ENCODE results near the gene UST.
"Not testable (repeated sequence)": the region's sequence is repeated elsewhere in the genome, so short reads cannot be mapped to it uniquely, and the experiment has no call there.

Gene UST

GRCh38 chr6:149098700-149099276 lies 352.0 kb downstream of the UST start:
- H3K9me2 ChIP-seq (replicated peaks; ENCODE audit: insufficient read depth, low read length), result no peaks in the 10 kb centered on the region
- no peaks in the 10 kb centered on the region for H3F3A ChIP-seq (ENCODE audit: insufficient read depth)
- no peak overlapping the region for H3K27ac ChIP-seq (ENCODE audit: low read depth, low read length)
- TF ChIP-seq EZH2phosphoT487 (conservative IDR thresholded peaks at IDR 0.05; ENCODE audit: low read length) (no peak), CTCF (IDR thresholded peaks at IDR 0.05; ENCODE audit: insufficient read depth, low read length, poor library complexity, severe bottlenecking) (no peak)
- H3K27me3 ChIP-seq (ENCODE audit: low read length), result no peaks in the 10 kb centered on the region
- H3K36me3 ChIP-seq (ENCODE audit: low read length), result no peaks in the 10 kb centered on the region
- no peaks in the 10 kb centered on the region for H3K9me3 ChIP-seq (ENCODE audit: insufficient read depth, low read length)
- H2AFZ ChIP-seq (ENCODE audit: low read depth, low read length, severe bottlenecking), result no peak overlapping the region
- no peaks in the 10 kb centered on the region for H4K20me1 ChIP-seq (ENCODE audit: low read depth, low read length)
- H3K9ac ChIP-seq (ENCODE audit: low read length), result no peak overlapping the region
- H3K79me2 ChIP-seq (ENCODE audit: insufficient read depth, low read length), result no peaks in the 10 kb centered on the region
- no peak overlapping the region for H3K4me3 ChIP-seq (ENCODE audit: insufficient read depth, low read length, poor library complexity, severe bottlenecking)
- no peak overlapping the region for H3K4me2 ChIP-seq (ENCODE audit: low read depth, low read length, poor library complexity, severe bottlenecking)

DNA sequence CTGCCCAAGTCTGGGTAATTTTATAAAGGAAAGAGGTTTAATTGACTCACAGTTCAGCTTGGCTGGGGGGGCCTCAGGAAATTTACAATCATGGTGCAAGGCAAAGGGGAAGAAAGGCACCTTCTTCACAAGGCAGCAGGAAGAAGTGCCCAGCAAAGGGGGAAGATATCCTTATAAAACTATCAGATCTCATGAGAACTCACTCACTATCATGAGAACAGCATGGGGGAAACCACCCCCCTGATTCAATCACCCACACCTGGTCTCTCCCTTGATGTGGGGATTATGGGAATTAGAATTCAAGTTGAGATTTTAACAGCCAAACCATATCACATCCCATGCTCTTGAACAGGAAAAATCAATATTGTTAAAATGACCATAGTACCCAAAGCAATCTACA lies 355.5 kb downstream of the UST start:
- H3K27ac ChIP-seq (ENCODE audit: low read depth, low read length), result no peak overlapping the region
- no peaks in the 10 kb centered on the region for H4K20me1 ChIP-seq (ENCODE audit: low read depth, low read length)
- H3K9me2 ChIP-seq (replicated peaks; ENCODE audit: insufficient read depth, low read length), result no peaks in the 10 kb centered on the region

GRCh38 chr6:149103950-149104349 lies 357.1 kb downstream of the UST start:
- not testable (repeated sequence) for H3K9ac ChIP-seq (ENCODE audit: low read length); H3K27ac ChIP-seq (ENCODE audit: low read depth, low read length); H3K4me2 ChIP-seq (ENCODE audit: low read depth, low read length, poor library complexity, severe bottlenecking); H3F3A ChIP-seq (ENCODE audit: insufficient read depth); H3K4me3 ChIP-seq (ENCODE audit: insufficient read depth, low read length, poor library complexity, severe bottlenecking); H3K9me2 ChIP-seq (replicated peaks; ENCODE audit: insufficient read depth, low read length); H2AFZ ChIP-seq (ENCODE audit: low read depth, low read length, severe bottlenecking); H3K9me3 ChIP-seq (ENCODE audit: insufficient read depth, low read length); H3K79me2 ChIP-seq (ENCODE audit: insufficient read depth, low read length); H4K20me1 ChIP-seq (ENCODE audit: low read depth, low read length); H3K36me3 ChIP-seq (ENCODE audit: low read length); H3K27me3 ChIP-seq (ENCODE audit: low read length)

More for the DNA sequence above, 355.5 kb downstream of the UST start:
- Histone ChIP-seq H3K9ac (ENCODE audit: low read length) (no peak overlapping the region), H3K4me2 (ENCODE audit: low read depth, low read length, poor library complexity, severe bottlenecking) (no peak overlapping the region), H3K36me3 (ENCODE audit: low read length) (no peaks in the 10 kb centered on the region), H3F3A (ENCODE audit: insufficient read depth) (no peaks in the 10 kb centered on the region), H3K27me3 (ENCODE audit: low read length) (no peaks in the 10 kb centered on the region), H3K4me3 (ENCODE audit: insufficient read depth, low read length, poor library complexity, severe bottlenecking) (no peak overlapping the region), H3K9me3 (ENCODE audit: insufficient read depth, low read length) (no peaks in the 10 kb centered on the region), H2AFZ (ENCODE audit: low read depth, low read length, severe bottlenecking) (no peak overlapping the region), H3K79me2 (ENCODE audit: insufficient read depth, low read length) (no peaks in the 10 kb centered on the region)
- no peak for TF ChIP-seq EZH2phosphoT487 (conservative IDR thresholded peaks at IDR 0.05; ENCODE audit: low read length)
- no peak for TF ChIP-seq CTCF (IDR thresholded peaks at IDR 0.05; ENCODE audit: insufficient read depth, low read length, poor library complexity, severe bottlenecking)

DNA sequence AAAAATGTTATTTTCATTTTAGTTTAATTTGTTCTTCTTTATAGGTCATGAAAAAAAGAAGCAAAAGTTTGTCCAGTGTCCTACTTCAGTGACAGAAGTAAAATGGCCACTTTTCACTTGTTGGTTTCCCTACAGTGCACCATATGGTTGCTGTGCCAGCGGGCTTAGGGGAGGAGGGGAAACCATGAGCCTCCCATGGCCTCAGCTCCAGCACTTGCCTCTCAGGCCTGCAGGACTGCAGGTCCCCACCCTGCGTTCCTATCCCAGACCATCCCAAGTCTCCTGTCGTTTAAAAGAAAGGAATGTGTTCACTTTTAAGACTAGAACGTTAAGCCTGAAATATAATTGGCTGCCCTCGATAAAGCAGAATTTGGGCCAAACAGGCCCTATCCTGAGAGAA lies 360.7 kb downstream of the UST start:
- H3K9me3 ChIP-seq (ENCODE audit: insufficient read depth, low read length), result no peaks in the 10 kb centered on the region
- H3K36me3 ChIP-seq (ENCODE audit: low read length), result no peaks in the 10 kb centered on the region
- H3K79me2 ChIP-seq (ENCODE audit: insufficient read depth, low read length), result no peaks in the 10 kb centered on the region
- H2AFZ ChIP-seq (ENCODE audit: low read depth, low read length, severe bottlenecking), result no peak overlapping the region
- H3K4me3 ChIP-seq (ENCODE audit: insufficient read depth, low read length, poor library complexity, severe bottlenecking), result no peak overlapping the region
- no peaks in the 10 kb centered on the region for H4K20me1 ChIP-seq (ENCODE audit: low read depth, low read length)
- H3K9me2 ChIP-seq (replicated peaks; ENCODE audit: insufficient read depth, low read length), result no peaks in the 10 kb centered on the region
- H3K27me3 ChIP-seq (ENCODE audit: low read length), result no peaks in the 10 kb centered on the region
- no peak overlapping the region for H3K27ac ChIP-seq (ENCODE audit: low read depth, low read length)
- H3K4me2 ChIP-seq (ENCODE audit: low read depth, low read length, poor library complexity, severe bottlenecking), result no peak overlapping the region
- TF ChIP-seq CTCF (IDR thresholded peaks at IDR 0.05; ENCODE audit: insufficient read depth, low read length, poor library complexity, severe bottlenecking) (no peak), EZH2phosphoT487 (conservative IDR thresholded peaks at IDR 0.05; ENCODE audit: low read length) (no peak)
- no peaks in the 10 kb centered on the region for H3F3A ChIP-seq (ENCODE audit: insufficient read depth)
- H3K9ac ChIP-seq (ENCODE audit: low read length), result no peak overlapping the region

All from SU-DHL-6 (cell line).